A673 (cell line): ENCODE results near the gene FCHSD1. TPM values are rescaled to one million over a fixed set of nuclear protein-coding genes. Genes with fewer than 3 reads are reported as not detected.

Source experiments
- Bru-seq: library from RNA; stranded (reverse); fragments of 400-500 nt; gene quantifications from one replicate; lab custom pipeline; 2021; lab: Mats Ljungman, UMichigan
- BruChase-seq, 2 experiments: library from RNA; stranded (reverse); fragments of 400-500 nt; gene quantifications; one replicate each; lab custom pipeline; 2021; lab: Mats Ljungman, UMichigan
- BruUV-seq: library from RNA; stranded (reverse); fragments of 400-500 nt; replicated peaks from 2 replicates; lab custom pipeline; 2021; lab: Mats Ljungman, UMichigan
- CTCF ChIA-PET: fragments of 300-600 bp; sonication (Branson Sonifier 250); formaldehyde crosslinking; loops from one replicate; lab custom pipeline; 2022; ENCODE audit warnings: antibody characterized with exemption; lab: Charles Lee
- POLR2A ChIA-PET: fragments of 300-600 bp; sonication (Branson Sonifier 250); formaldehyde crosslinking; loops from one replicate; lab custom pipeline; 2022; ENCODE audit warnings: antibody characterized with exemption; ENCODE audit not compliant: low non-redundant PET; lab: Charles Lee
- DNase-seq: peaks from one replicate; pipeline ENCODE4 v3.0.0-alpha.2; 2015; ENCODE audit warnings: low spot score
- H3K27ac ChIP-seq: fragments of 200-600 bp; sonication (generic); 2 replicates; pipeline ENCODE4 v1.5.1; 2016; ENCODE audit warnings: mixed run types, low read depth, mild to moderate bottlenecking, mixed read lengths, antibody characterized with exemption, low read length; ENCODE audit not compliant: poor library complexity, severe bottlenecking
- H3K27me3 ChIP-seq: fragments of 200-600 bp; sonication (generic); replicated peaks from 2 replicates; pipeline ENCODE4 v1.6.1; 2017; ENCODE audit warnings: mixed run types, low read depth, mild to moderate bottlenecking, mixed read lengths, antibody characterized with exemption, low read length; ENCODE audit not compliant: insufficient read depth, poor library complexity
- H3K36me3 ChIP-seq: fragments of 200-600 bp; sonication (generic); 2 replicates; pipeline ENCODE4 v1.6.1; 2016; ENCODE audit warnings: mixed run types, mild to moderate bottlenecking, mixed read lengths, antibody characterized with exemption, low read length; ENCODE audit not compliant: insufficient read depth, poor library complexity, severe bottlenecking
- H3K4me1 ChIP-seq: fragments of 200-600 bp; sonication (generic); 2 replicates; pipeline ENCODE4 v1.6.1; 2017; ENCODE audit warnings: mixed run types, mild to moderate bottlenecking, mixed read lengths, antibody characterized with exemption, low read length; ENCODE audit not compliant: insufficient read depth, poor library complexity, severe bottlenecking
- H3K4me3 ChIP-seq: fragments of 200-600 bp; sonication (generic); 2 replicates; pipeline ENCODE4 v1.5.1; 2016; ENCODE audit warnings: low read depth, mixed run types, mild to moderate bottlenecking, mixed read lengths, low read length; ENCODE audit not compliant: poor library complexity, severe bottlenecking
- H3K9me3 ChIP-seq: fragments of 200-600 bp; sonication (generic); 2 replicates; pipeline ENCODE4 v1.6.1; 2016; ENCODE audit warnings: mixed run types, low read depth, mild to moderate bottlenecking, mixed read lengths, antibody characterized with exemption, low read length; ENCODE audit not compliant: poor library complexity, severe bottlenecking
- CTCF ChIP-seq: fragments of 300-800, 200-600 bp; sonication (generic); conservative IDR thresholded peaks from 2 replicates; pipeline ENCODE4 v1.5.1; 2017; ENCODE audit warnings: low read depth, mild to moderate bottlenecking, antibody characterized with exemption, low read length, moderate library complexity, mixed read lengths
- EZH2 ChIP-seq: fragments of 200-600 bp; sonication (generic); IDR thresholded peaks from 2 replicates; pipeline ENCODE4 v1.6.1; 2017; ENCODE audit warnings: borderline replicate concordance, low read depth, mild to moderate bottlenecking, mixed read lengths, antibody characterized with exemption, low read length; ENCODE audit not compliant: poor library complexity, severe bottlenecking
- intact Hi-C: fragments of 100-400 bp; cut with micrococcal nuclease; formaldehyde crosslinking; loops from one replicate; pipeline ENCODE4 v1.10.0; 2022; ENCODE audit not compliant: unreplicated experiment
- long read RNA-seq: library from polyadenylated mRNA; stranded (forward); transcript quantifications from one replicate; pipeline ENCODE4 v2.0.0, GENCODE V29; 2022
- total RNA-seq: library from RNA; stranded (reverse); gene quantifications from 2 replicates; pipeline ENCODE4 v1.2.3, GENCODE V29; 2021

Gene FCHSD1
- total RNA-seq (2.3 and 3.9 TPM in 2 replicates), Bru-seq, nascent RNA (percentile 26 among the genes with signal in this experiment), BruChase-seq, experiment 1, labeled RNA remaining after a 2-hour chase (percentile 32 among the genes with signal in this experiment), BruChase-seq, experiment 2, labeled RNA remaining after a 6-hour chase (percentile 29 among the genes with signal in this experiment)
- long read RNA-seq, partial matches to known transcripts = 1 of 2 reads
- long read RNA-seq, other reads (novel, unspliced or antisense) = 1 of 2 reads

GRCh38 chr5:141650851-141651727 lies at the start of gene FCHSD1:
Gene FCHSD1, minus strand, starts transcription at chr5:141651418. Its CDS starts 50 bp downstream, at chr5:141651368.
- BruUV-seq = no TSS peak

GRCh38 chr5:141697586-141697985 lies 46.4 kb upstream of the FCHSD1 start:
- Histone ChIP-seq H3K4me3 (no peak overlapping the region), H3K4me1 (peaks cover 34% of the 10 kb centered on the region), H3K27me3 (no peaks in the 10 kb centered on the region), H3K27ac (no peak overlapping the region), H3K9me3 (no peaks in the 10 kb centered on the region), H3K36me3 (no peaks in the 10 kb centered on the region)
- CTCF ChIA-PET = interaction anchor here (2.3 kb wide), 1 partner anchor 182 kb away, joined by 14 read pairs; the partner anchor contains the start of gene PCDH1
- intact Hi-C loops = no loop called here
- BruUV-seq = no TSS peak
- POLR2A ChIA-PET = no interaction called here
- TF ChIP-seq EZH2 = no peak
- TF ChIP-seq CTCF = no peak
- DNase-seq = no peak

More at GRCh38 chr5:141650851-141651727, at the start of gene FCHSD1:
- peak; percentile 37 for DNase-seq
- Histone ChIP-seq H3K4me1 (no peaks in the 10 kb centered on the region), H3K9me3 (no peaks in the 10 kb centered on the region), H3K4me3 (peak within 1 kb of the TSS; percentile 38), H3K27me3 (no peaks in the 10 kb centered on the region), H3K27ac (no peak within 1 kb of the TSS), H3K36me3 (no peaks in the 10 kb centered on the region)
- intact Hi-C loops = no loop called here
- POLR2A ChIA-PET = no interaction called here
- TF ChIP-seq EZH2 (no peak), CTCF (no peak)
- CTCF ChIA-PET = interaction anchor here (0.7 kb wide), 1 partner anchor 19 kb away, joined by 8 read pairs; no protein-coding TSS in a partner anchor

- H3K4me1 ChIP-seq = peaks cover 31% of the 10 kb centered on the region
- BruUV-seq = no TSS peak
- no peaks in the 10 kb centered on the region for H3K9me3 ChIP-seq
- ChIA-PET CTCF (interaction anchor here (2.3 kb wide), 1 partner anchor 183 kb away, joined by 14 read pairs; the partner anchor contains the start of gene PCDH1), POLR2A (no interaction called here)
- H3K27me3 ChIP-seq = no peaks in the 10 kb centered on the region
- TF ChIP-seq EZH2 (no peak), CTCF (no peak)
- DNase-seq = no peak
- no peak overlapping the region for H3K27ac ChIP-seq
- no peak overlapping the region for H3K4me3 ChIP-seq
- intact Hi-C loops = no loop called here
- H3K36me3 ChIP-seq = no peaks in the 10 kb centered on the region
Observed at GRCh38 chr5:141696431-141696830, 45.2 kb upstream of the FCHSD1 start.
